Psoas muscle (tissue), 8 donors: Measurements from ENCODE around the gene TCP1. TPM values are rescaled to one million over a fixed set of nuclear protein-coding genes. Genes with fewer than 3 reads are reported as not detected.

Experiments
- ATAC-seq, 4 donors: fragments of 200-7000 bp; cut with Tn5 transposase; one replicate each; pipeline ENCODE4 v1.9.1; 2020; ENCODE audit warnings: moderate library complexity in 3 of 4, mild to moderate bottlenecking in 2 of 4
- DNase-seq, 2 donors: peaks; one replicate each; pipeline ENCODE4 v3.0.0-alpha.2; 2020
- H3K27ac ChIP-seq: fragments of 200-600 bp; one replicate; pipeline ENCODE4 v1.8.0; 2022
- H3K27me3 ChIP-seq, 3 donors: fragments of 200-600 bp in 1 of 3; one replicate each; pipeline versions ENCODE4 v1.6.1 to v1.8.0; 2013 to 2022; ENCODE audit warnings: low read length in 2 of 3, mild to moderate bottlenecking in 2 of 3, moderate library complexity in 1 of 3; ENCODE audit not compliant: insufficient read depth in 3 of 3
- H3K36me3 ChIP-seq, 2 donors: fragments of 200-600 bp in 1 of 2; one replicate each; pipeline versions ENCODE4 v1.6.1 to v1.8.0; 2013 to 2022; ENCODE audit warnings: low read depth in 1 of 2, mild to moderate bottlenecking in 1 of 2, moderate library complexity in 1 of 2; ENCODE audit not compliant: insufficient read depth in 1 of 2
- H3K4me1 ChIP-seq: fragments of 200-600 bp; one replicate; pipeline ENCODE4 v1.8.0; 2022
- H3K4me3 ChIP-seq: fragments of 200-600 bp; one replicate; pipeline ENCODE4 v1.8.0; 2022; ENCODE audit warnings: mild to moderate bottlenecking
- H3K9me3 ChIP-seq: fragments of 200-600 bp; one replicate; pipeline ENCODE4 v1.8.0; 2022
- WGBS, 3 donors: extraction: QIAGEN DNeasy Blood & Tissue Kit; methylation state at CpG; one replicate each; pipeline versions ENCODE4 v1.1.6 to v1.1.7; 2013; 5-methylcytosine and 5-hydroxymethylcytosine counted together
- intact Hi-C, 2 donors: fragments of 100-400 bp; cut with DNase I; formaldehyde crosslinking; loops; one replicate each; pipeline versions ENCODE4 v1.11.0 to v1.14.2; 2022
- long read RNA-seq, 2 donors: library from polyadenylated mRNA; unstranded; transcript quantifications; one replicate each; pipeline ENCODE4 v2.0.0, GENCODE V29; 2021
- polyA plus RNA-seq, 3 donors: library from polyadenylated mRNA; stranded (reverse); fragments of 200-250 nt; gene quantifications; one replicate each; pipeline ENCODE4 v1.2.3, GENCODE V29; 2013
- total RNA-seq, 4 donors: library from RNA; stranded (reverse); fragmentation: NEBNext Ultra II Directional in 2 of 4; extraction: Animal tissue kit (Norgen Biotek cat#: 25700) in 2 of 4; gene quantifications; one replicate each; pipeline versions ENCODE4 v1.2.1 to v1.2.4, GENCODE V29; 2021 to 2023
- TF ChIP-seq, protein P1 (sequence below): fragments of 200-600 bp; IDR thresholded peaks from one replicate; pipeline ENCODE4 v1.8.0; 2022; ENCODE audit warnings: antibody characterized with exemption
- donor health status: healthy with polysubstance abuse.
- donor health status: DM: no; HTN: no; CAD: no; lungs with moderate emphysema.
- donor health status: Bipolar disorder and iron deficiency.
- donor health status: healthy.
- donor health status: DM: yes; HTN: yes; CAD: no.
- donor health status: DM: no; HTN: no; CAD: no.
- donor health status: DM: no; HTN: no; CAD: no.
- donor health status: DM: yes; HTN: yes; CAD: no.

Gene TCP1
- total RNA-seq (100 to 1,000 TPM; 156 to 228 (median 193) TPM), polyA plus RNA-seq (100 to 1,000 TPM; 153 to 307 (median 277) TPM)
- long read RNA-seq, donor 1, transcript TCP1-201 (12 exons, 2,499 nt): major isoform, 189 of 197 reads
- long read RNA-seq, donor 1, partial matches to known transcripts: 2 of 197 reads
- long read RNA-seq, donor 1, other reads (novel, unspliced or antisense): 6 of 197 reads
- long read RNA-seq, donor 2, transcript TCP1-201 (12 exons, 2,499 nt): major isoform, 417 of 445 reads
- long read RNA-seq, donor 2, partial matches to known transcripts: 12 of 445 reads
- long read RNA-seq, donor 2, other reads (novel, unspliced or antisense): 16 of 445 reads

DNA sequence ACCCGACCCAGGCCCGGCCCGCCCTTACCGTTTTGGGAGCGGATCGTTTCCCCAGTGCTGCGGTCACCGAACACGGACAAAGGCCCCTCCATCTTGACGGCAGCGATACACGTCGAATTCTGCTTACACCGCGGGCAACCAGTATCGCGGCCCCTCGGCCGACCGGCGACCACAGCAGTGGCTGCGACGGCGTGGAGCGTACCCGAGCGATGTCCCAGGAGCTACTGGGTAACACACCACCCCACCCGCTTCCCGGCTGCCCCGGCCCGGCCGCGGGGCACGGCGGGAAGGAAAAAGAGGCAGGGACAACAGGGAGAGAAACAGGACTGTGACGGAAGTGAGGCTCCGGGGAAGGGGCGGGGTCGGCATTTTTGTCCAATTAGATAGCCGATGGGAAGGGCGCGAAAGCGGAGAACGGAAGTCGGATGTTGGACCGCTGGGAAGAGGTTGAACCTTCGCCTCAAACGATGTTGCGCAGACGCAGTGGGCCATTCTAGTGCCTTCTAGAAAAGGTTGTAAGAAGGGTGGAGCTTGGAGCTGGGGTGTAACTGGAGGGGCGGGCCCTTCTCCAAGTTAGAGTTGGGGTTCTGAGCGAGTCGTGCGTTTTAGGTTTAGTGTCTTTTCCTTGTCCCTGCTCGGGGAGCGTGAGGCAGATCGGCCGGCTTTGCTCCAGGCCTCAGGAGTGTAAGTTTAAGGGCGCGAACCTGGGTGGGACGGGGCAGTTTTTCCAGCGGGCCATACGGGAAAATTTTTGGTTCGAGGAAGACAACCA is at the start of gene TCP1:
TCP1 (minus strand) TSS at position 226 of the 772 bp plus-strand sequence; CDS start at position 92, 134 bp downstream.
- peaks cover 32% of the 10 kb centered on the region for H3K4me1 ChIP-seq
- TF ChIP-seq, protein P1, sequence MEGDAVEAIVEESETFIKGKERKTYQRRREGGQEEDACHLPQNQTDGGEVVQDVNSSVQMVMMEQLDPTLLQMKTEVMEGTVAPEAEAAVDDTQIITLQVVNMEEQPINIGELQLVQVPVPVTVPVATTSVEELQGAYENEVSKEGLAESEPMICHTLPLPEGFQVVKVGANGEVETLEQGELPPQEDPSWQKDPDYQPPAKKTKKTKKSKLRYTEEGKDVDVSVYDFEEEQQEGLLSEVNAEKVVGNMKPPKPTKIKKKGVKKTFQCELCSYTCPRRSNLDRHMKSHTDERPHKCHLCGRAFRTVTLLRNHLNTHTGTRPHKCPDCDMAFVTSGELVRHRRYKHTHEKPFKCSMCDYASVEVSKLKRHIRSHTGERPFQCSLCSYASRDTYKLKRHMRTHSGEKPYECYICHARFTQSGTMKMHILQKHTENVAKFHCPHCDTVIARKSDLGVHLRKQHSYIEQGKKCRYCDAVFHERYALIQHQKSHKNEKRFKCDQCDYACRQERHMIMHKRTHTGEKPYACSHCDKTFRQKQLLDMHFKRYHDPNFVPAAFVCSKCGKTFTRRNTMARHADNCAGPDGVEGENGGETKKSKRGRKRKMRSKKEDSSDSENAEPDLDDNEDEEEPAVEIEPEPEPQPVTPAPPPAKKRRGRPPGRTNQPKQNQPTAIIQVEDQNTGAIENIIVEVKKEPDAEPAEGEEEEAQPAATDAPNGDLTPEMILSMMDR: no peak
- H3K27me3 ChIP-seq: no peaks in the 10 kb centered on the region
- peak; percentile 88 to 90 (median 88) for ATAC-seq
- peak within 1 kb of the TSS; percentile 96 for H3K4me3 ChIP-seq
- H3K9me3 ChIP-seq: no peaks in the 10 kb centered on the region
- 0 to 1% (median 0%) methylated on average over 63 to 64 of the region's 64 CpGs for WGBS, 3 donors
- peak; percentile 99 to 100 for DNase-seq
- H3K27ac ChIP-seq: peak within 1 kb of the TSS; percentile 93
- H3K36me3 ChIP-seq: peaks cover 4 to 63% of the 10 kb centered on the region in 2 donors
- intact Hi-C loops: loop anchor here (2.0 to 10.0 kb wide), 6 partner anchors 42 to 273 kb away; partner anchors contain the start of genes SOD2 (in 2 of the 2) and WTAP (in 1 of the 2)

DNA sequence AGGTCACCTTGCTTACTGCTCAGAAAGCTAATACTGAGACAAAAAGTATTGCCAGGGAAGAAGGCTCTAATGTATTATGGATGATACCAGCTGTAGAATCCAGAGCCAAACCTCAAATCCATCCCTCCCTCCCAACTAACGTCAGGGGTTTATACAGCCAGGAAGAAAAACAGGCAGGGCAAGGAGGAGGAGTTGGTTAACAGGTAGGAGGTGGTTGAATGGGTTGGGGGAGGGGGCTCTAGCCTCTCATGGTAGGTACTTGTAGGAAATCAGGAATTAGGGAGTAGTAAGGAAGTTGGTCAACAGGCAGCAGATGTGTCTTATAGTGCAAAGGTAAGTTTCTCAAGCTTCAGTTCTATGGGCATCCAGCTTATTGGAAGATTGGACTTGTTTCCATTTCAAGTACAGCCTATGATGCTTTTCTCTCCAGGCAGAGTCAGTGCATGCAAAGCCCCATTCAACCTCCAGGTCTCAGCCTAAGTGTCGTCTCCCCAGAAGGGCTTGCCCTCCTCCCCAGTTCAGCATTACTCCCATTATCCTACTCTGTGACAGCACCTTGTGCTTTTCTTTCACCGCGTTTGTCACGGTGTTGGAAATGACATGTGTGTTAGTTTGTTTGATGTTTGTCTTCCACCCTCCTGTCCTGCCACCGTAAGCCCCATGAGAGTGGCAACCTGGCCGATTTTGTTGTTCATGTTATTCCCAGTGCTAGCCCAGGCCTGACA is 48.8 kb upstream of the TCP1 start:
- DNase-seq (no peak), ATAC-seq (no peak)
- intact Hi-C loops: no loop called here
- Histone ChIP-seq H3K9me3 (no peaks in the 10 kb centered on the region), H3K4me1 (no peaks in the 10 kb centered on the region), H3K4me3 (no peak overlapping the region), H3K27ac (no peak overlapping the region), H3K27me3 (no peaks in the 10 kb centered on the region), H3K36me3 (no peaks in the 10 kb centered on the region)
- TF ChIP-seq, protein P1: no peak
- WGBS, 3 donors: 70 to 78% (median 71%) methylated on average over 7 of the region's 7 CpGs

DNA sequence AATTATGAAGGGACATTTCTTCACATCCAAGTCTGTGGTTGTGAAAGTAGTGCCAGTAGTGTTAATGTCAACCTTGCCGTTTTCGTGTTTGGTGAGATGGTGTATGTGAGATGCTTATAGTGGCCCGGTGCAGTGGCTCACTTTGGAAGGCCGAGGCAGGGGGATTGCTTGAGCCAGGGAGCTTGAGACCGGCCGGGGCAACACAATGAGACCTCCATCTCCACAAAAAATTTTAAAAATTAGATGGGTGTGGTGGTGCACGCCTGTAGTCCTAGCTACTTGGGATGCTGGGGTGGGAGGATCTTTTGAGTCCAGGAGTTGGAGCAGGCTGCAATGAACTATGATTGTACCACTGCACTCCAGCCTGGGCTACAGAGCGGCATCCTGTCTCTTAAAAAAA is 48.1 kb upstream of the TCP1 start:
- TF ChIP-seq, protein P1: no peak
- DNase-seq (no peak), ATAC-seq (no peak)
- H3K4me1 ChIP-seq: no peaks in the 10 kb centered on the region
- no peaks in the 10 kb centered on the region for H3K27me3 ChIP-seq
- H3K27ac ChIP-seq: no peak overlapping the region
- no peak overlapping the region for H3K4me3 ChIP-seq
- 82 to 87% (median 84%) methylated on average over 8 of the region's 8 CpGs for whole genome bisulfite sequencing, 3 donors
- H3K9me3 ChIP-seq: no peaks in the 10 kb centered on the region
- intact Hi-C loops: no loop called here
- no peaks in the 10 kb centered on the region for H3K36me3 ChIP-seq

DNA sequence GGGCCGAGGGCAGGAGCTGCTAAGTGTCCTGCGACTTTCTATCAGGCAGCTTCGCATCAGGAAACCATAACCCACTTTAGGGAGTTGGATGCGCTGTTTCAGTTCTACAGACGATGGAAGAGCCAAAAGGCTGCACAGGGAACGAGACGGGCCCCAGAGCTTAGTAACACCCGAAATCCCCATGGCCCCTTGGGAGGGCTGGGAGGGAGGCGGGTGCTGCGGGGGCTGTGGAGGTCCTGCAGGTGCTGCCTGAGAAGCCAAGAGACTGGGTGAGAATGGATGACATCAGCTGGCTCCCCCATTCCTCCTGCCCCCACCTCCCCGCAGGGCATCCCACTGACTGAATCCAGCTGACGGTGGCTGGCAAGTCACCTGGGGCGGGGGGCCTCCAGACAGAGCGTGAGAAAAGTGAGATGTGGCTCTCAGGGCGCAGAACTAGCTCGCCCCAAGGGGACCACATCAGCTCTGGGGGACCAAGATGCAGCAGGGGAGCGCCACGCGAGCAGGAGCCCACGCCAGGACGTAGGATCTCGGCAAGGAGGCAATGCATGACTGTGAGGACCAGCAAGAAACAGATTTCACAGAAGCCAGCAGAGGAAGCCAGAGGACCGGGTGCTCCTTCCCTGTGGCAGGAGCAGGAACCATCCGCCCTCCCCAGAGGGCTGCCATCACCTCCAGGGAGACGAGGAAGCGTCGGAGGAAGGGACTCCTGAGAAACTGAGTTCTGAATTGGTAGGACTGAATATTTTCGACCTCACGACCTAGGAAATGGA is 47.5 kb upstream of the TCP1 start:
- intact Hi-C loops: no loop called here
- no peaks in the 10 kb centered on the region for H3K4me1 ChIP-seq
- DNase-seq (no peak), ATAC-seq (peak in 1 of 4 donors; percentile 8)
- no peak overlapping the region for H3K27ac ChIP-seq
- 74 to 83% (median 80%) methylated on average over 28 to 29 of the region's 29 CpGs for WGBS, 3 donors
- H3K4me3 ChIP-seq: no peak overlapping the region
- no peaks in the 10 kb centered on the region for H3K9me3 ChIP-seq
- no peaks in the 10 kb centered on the region for H3K36me3 ChIP-seq
- TF ChIP-seq, protein P1: no peak
- H3K27me3 ChIP-seq: no peaks in the 10 kb centered on the region
